ENCODE measurements around the gene KLHL17.
"Not testable (repeated sequence)": the region's sequence is repeated elsewhere in the genome, so short reads cannot be mapped to it uniquely, and the experiment has no call there.

Gene KLHL17

GRCh38 chr1:966704-967300, 6.4 kb downstream of the KLHL17 start:
- DNase-seq (ENCODE audit: low read depth in 2 of 3, low spot score in 1 of 3): peak; percentile 58 to 83 (median 74)

GRCh38 chr1:967466-968343, 7.3 kb downstream of the KLHL17 start:
- no peak for DNase-seq (ENCODE audit: low read depth in 2 of 3, low spot score in 1 of 3)

- no peak for DNase-seq (ENCODE audit: low read depth in 2 of 3, low spot score in 1 of 3)
These were observed 9.0 kb downstream of the KLHL17 start for GRCh38 chr1:969260-969855.

GRCh38 chr1:970242-970972, 10.0 kb downstream of the KLHL17 start:
- no peak for DNase-seq (ENCODE audit: low read depth in 2 of 3, low spot score in 1 of 3)

GRCh38 chr1:970973-971730, 10.8 kb downstream of the KLHL17 start:
- DNase-seq (ENCODE audit: low read depth in 2 of 3, low spot score in 1 of 3): no peak

- DNase-seq (ENCODE audit: low read depth in 2 of 3, low spot score in 1 of 3): no peak
These were observed 11.5 kb downstream of the KLHL17 start for GRCh38 chr1:971751-972506.

- DNase-seq (ENCODE audit: low read depth in 2 of 3, low spot score in 1 of 3): no peak
These were observed 12.5 kb downstream of the KLHL17 start for GRCh38 chr1:972726-973458.

GRCh38 chr1:973459-974292, 13.3 kb downstream of the KLHL17 start:
- DNase-seq (ENCODE audit: low read depth in 2 of 3, low spot score in 1 of 3): no peak

- no peak for DNase-seq (ENCODE audit: low read depth in 2 of 3, low spot score in 1 of 3)
These were observed 13.9 kb downstream of the KLHL17 start for GRCh38 chr1:974293-974640.

- DNase-seq (ENCODE audit: low read depth in 2 of 3, low spot score in 1 of 3): no peak
These were observed 14.4 kb downstream of the KLHL17 start for GRCh38 chr1:974687-975328.

GRCh38 chr1:975365-975764, 15.0 kb downstream of the KLHL17 start:
- no peak for DNase-seq (ENCODE audit: low read depth in 2 of 3, low spot score in 1 of 3)

GRCh38 chr1:975896-976683, 15.7 kb downstream of the KLHL17 start:
- DNase-seq (ENCODE audit: low read depth in 2 of 3, low spot score in 1 of 3): peak in 2 of 3 donors; percentile 48 to 53

- DNase-seq (ENCODE audit: low read depth in 2 of 3, low spot score in 1 of 3): not testable (repeated sequence)
These were observed 16.4 kb downstream of the KLHL17 start for GRCh38 chr1:976791-977190.

GRCh38 chr1:978069-978834, 17.9 kb downstream of the KLHL17 start:
- no peak for DNase-seq (ENCODE audit: low read depth in 2 of 3, low spot score in 1 of 3)

- DNase-seq (ENCODE audit: low read depth in 2 of 3, low spot score in 1 of 3): no peak
These were observed 18.7 kb downstream of the KLHL17 start for GRCh38 chr1:978835-979743.

- DNase-seq (ENCODE audit: low read depth in 2 of 3, low spot score in 1 of 3): no peak
These were observed 19.3 kb downstream of the KLHL17 start for GRCh38 chr1:979744-980072.
